Fibroblast of mammary gland (primary cell): ENCODE results near the gene PTPRN2.

Experiments
- DNase-seq: peaks from one replicate; pipeline ENCODE4 v3.0.0-alpha.2; 2010; ENCODE audit warnings: low read depth
- H3K4me3 ChIP-seq: 2 replicates; pipeline ENCODE4 v1.5.1; 2011; ENCODE audit warnings: low read depth, mild to moderate bottlenecking, low read length, moderate library complexity; ENCODE audit not compliant: control insufficient read depth
- CTCF ChIP-seq: conservative IDR thresholded peaks from 2 replicates; pipeline ENCODE4 v1.5.1; 2011; ENCODE audit warnings: low read depth, low read length, inconsistent platforms; ENCODE audit not compliant: control insufficient read depth, insufficient read depth

PTPRN2 gene

GRCh38 chr7:158126661-158127060, 461.0 kb downstream of the PTPRN2 start:
- no peak overlapping the region for H3K4me3 ChIP-seq
- no peak for DNase-seq
- no peak for TF ChIP-seq CTCF

- DNase-seq, result no peak
- no peak for TF ChIP-seq CTCF
- H3K4me3 ChIP-seq, result no peak overlapping the region
Observed at GRCh38 chr7:158125721-158126120, 461.9 kb downstream of the PTPRN2 start.

GRCh38 chr7:158125091-158125490, 462.5 kb downstream of the PTPRN2 start:
- no peak for DNase-seq
- no peak for TF ChIP-seq CTCF
- no peak overlapping the region for H3K4me3 ChIP-seq

- no peak overlapping the region for H3K4me3 ChIP-seq
- DNase-seq, result no peak
- TF ChIP-seq CTCF, result no peak
Observed at GRCh38 chr7:158124671-158125079, 462.9 kb downstream of the PTPRN2 start.

GRCh38 chr7:158123753-158124152, 463.9 kb downstream of the PTPRN2 start:
- no peak for TF ChIP-seq CTCF
- H3K4me3 ChIP-seq, result no peak overlapping the region
- no peak for DNase-seq

- TF ChIP-seq CTCF, result no peak
- no peak overlapping the region for H3K4me3 ChIP-seq
- DNase-seq, result no peak
Observed at GRCh38 chr7:158123214-158123613, 464.4 kb downstream of the PTPRN2 start.

- no peak overlapping the region for H3K4me3 ChIP-seq
- TF ChIP-seq CTCF, result no peak
- no peak for DNase-seq
Observed at GRCh38 chr7:158121441-158122045, 466.1 kb downstream of the PTPRN2 start.
